ENCODE data around the gene ADAMTSL4. TPM values are rescaled to one million over a fixed set of nuclear protein-coding genes. Genes with fewer than 3 reads are reported as not detected.

Gene ADAMTSL4
- total and polyA plus RNA-seq, 2 donors (not counting 1 experiment from before 2014, with no cell fraction given), result 7.3 to 13.0 TPM

- Histone ChIP-seq H3K9me3 (ENCODE audit: control insufficient read depth, insufficient read depth, low read depth, low read length) (no peaks in the 10 kb centered on the region), H3K36me3 (ENCODE audit: control insufficient read depth, insufficient read depth, low read length) (peaks cover 20% of the 10 kb centered on the region), H3K4me3 (replicated peaks in 1 of 4; ENCODE audit: control extremely low read depth in 1 of 4, insufficient read depth in 1 of 4, low read depth in 3 of 4, low read length in 4 of 4) (peak overlapping the region; percentile 90 to 100 (median 94)), H3K9ac (ENCODE audit: insufficient read depth, low read length) (peak overlapping the region; percentile 100), H3K27ac (ENCODE audit: insufficient read depth, low read length) (peak overlapping the region; percentile 100), H3K79me2 (ENCODE audit: control insufficient read depth, insufficient read depth, low read length) (peaks cover 63% of the 10 kb centered on the region), H3K4me1 (ENCODE audit: control insufficient read depth, extremely low read depth, insufficient read depth, low read length) (peaks cover 7% of the 10 kb centered on the region), H3K27me3 (ENCODE audit: control insufficient read depth, insufficient read depth, low read length) (no peaks in the 10 kb centered on the region), H4K20me1 (ENCODE audit: control insufficient read depth, extremely low read depth, insufficient read depth, low read length) (peaks cover 21% of the 10 kb centered on the region), H3K4me2 (ENCODE audit: extremely low read depth, insufficient read depth, low read length) (no peak overlapping the region), H2AFZ (ENCODE audit: low read length) (no peak overlapping the region)
- peak; percentile 92 for DNase-seq (ENCODE audit: low read depth in 2 of 2)
- TF ChIP-seq CTCF (conservative IDR thresholded peaks at IDR 0.05 in 1 of 2, IDR thresholded peaks at IDR 0.05 in 1 of 2; ENCODE audit: low read depth in 1 of 2, low read length in 2 of 2) (no peak), EZH2 (IDR thresholded peaks at IDR 0.05; ENCODE audit: low read length, missing control alignments) (no peak)
Observed at GRCh38 chr1:150578272-150579109, 29.3 kb downstream of the ADAMTSL4 start.

DNA sequence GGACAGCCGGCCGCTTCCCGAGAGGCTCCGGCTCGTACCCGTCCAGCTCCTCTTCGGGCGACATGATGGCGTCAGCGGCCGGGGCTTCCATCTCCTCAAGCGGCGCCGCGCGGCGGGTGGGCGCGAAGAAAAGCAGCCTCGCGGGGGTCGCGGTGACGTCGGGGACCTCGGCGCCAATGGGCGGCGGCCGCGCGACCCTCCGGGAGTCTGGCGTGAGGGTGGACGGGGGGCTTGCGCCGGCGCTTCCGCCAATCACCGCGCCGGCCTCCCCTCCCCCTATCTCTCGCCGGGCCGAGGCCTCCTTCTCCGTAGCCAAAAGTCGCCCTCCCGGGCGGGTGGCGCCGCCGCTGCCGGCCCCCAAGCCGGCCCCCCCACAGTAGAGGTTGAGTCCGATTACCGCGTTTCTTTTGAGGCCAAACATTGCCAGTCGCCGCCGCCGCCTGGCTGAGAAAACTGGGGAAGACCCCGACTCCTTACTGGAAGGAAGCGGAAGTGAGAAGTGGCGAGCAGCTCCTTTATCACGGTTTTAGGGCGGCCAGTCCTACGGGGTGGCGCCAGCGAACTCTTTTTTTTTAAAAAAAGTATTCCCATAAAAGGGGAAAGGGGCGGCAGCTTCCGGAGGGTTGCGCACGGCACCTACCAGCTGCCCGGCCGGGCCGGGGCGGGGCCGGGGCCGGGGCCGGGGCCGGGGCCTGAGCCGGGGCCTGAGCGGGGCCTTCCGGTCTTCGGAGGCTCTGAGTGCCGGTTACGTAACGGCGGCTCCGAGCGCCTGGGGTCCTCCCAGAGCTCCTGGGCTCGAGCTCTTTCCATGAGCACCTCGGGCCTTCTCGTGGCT, 30.1 kb downstream of the ADAMTSL4 start, which contains the start of gene MCL1:
Gene MCL1, minus strand, starts transcription at position 501 of the 835 bp plus-strand sequence. Its CDS starts 80 bp downstream, at position 421.
- H3K27ac ChIP-seq (ENCODE audit: insufficient read depth, low read length), result peak within 1 kb of the TSS; percentile 100
- peak; percentile 95 to 97 for DNase-seq (ENCODE audit: low read depth in 2 of 2)
- H3K4me3 ChIP-seq (replicated peaks in 1 of 4; ENCODE audit: control extremely low read depth in 1 of 4, insufficient read depth in 1 of 4, low read depth in 3 of 4, low read length in 4 of 4), result peak within 1 kb of the TSS; percentile 90 to 100 (median 94)
- no peaks in the 10 kb centered on the region for H3K9me3 ChIP-seq (ENCODE audit: control insufficient read depth, insufficient read depth, low read depth, low read length)
- peaks cover 6% of the 10 kb centered on the region for H3K4me1 ChIP-seq (ENCODE audit: control insufficient read depth, extremely low read depth, insufficient read depth, low read length)
- peaks cover 21% of the 10 kb centered on the region for H4K20me1 ChIP-seq (ENCODE audit: control insufficient read depth, extremely low read depth, insufficient read depth, low read length)
- H3K4me2 ChIP-seq (ENCODE audit: extremely low read depth, insufficient read depth, low read length), result peak within 1 kb of the TSS; percentile 93
- H3K27me3 ChIP-seq (ENCODE audit: control insufficient read depth, insufficient read depth, low read length), result no peaks in the 10 kb centered on the region
- peaks cover 56% of the 10 kb centered on the region for H3K79me2 ChIP-seq (ENCODE audit: control insufficient read depth, insufficient read depth, low read length)
- TF ChIP-seq EZH2 (IDR thresholded peaks at IDR 0.05; ENCODE audit: low read length, missing control alignments) (no peak), CTCF (conservative IDR thresholded peaks at IDR 0.05 in 1 of 2, IDR thresholded peaks at IDR 0.05 in 1 of 2; ENCODE audit: low read depth in 1 of 2, low read length in 2 of 2) (no peak)
- H3K9ac ChIP-seq (ENCODE audit: insufficient read depth, low read length), result peak within 1 kb of the TSS; percentile 100
- H2AFZ ChIP-seq (ENCODE audit: low read length), result peak within 1 kb of the TSS; percentile 43
- peaks cover 19% of the 10 kb centered on the region for H3K36me3 ChIP-seq (ENCODE audit: control insufficient read depth, insufficient read depth, low read length)

All from fibroblast of lung (primary cell).